CD4-positive, alpha-beta T cell (primary cell): Measurements from ENCODE around the gene CDK14. TPM values are rescaled to one million over a fixed set of nuclear protein-coding genes. Genes with fewer than 3 reads are reported as not detected.

Experiments used
- ATAC-seq: fragments of 200-7000 bp; cut with Tn5 transposase; one replicate; pipeline ENCODE4 v1.10.0; 2022; ENCODE audit warnings: mild to moderate bottlenecking; ENCODE audit not compliant: poor library complexity
- CTCF ChIA-PET: fragments of 350-600 bp; sonication (Branson Sonifier 250); formaldehyde crosslinking; loops from one replicate; lab custom pipeline; 2021; ENCODE audit warnings: antibody characterized with exemption, inconsistent platforms; lab: Charles Lee
- POLR2A ChIA-PET: fragments of 350-600 bp; sonication (Branson Sonifier 250); formaldehyde crosslinking; loops from one replicate; lab custom pipeline; 2021; ENCODE audit warnings: antibody characterized with exemption, inconsistent platforms; lab: Charles Lee
- DNase-seq, 14 experiments: peaks; one replicate each; pipeline ENCODE4 v3.0.0-alpha.2; 2013 to 2020; ENCODE audit warnings: mixed read lengths in 2 of 14
- H3K27ac ChIP-seq, 2 donors: one replicate each; pipeline versions ENCODE4 v1.5.1 to v1.7.0; 2013; ENCODE audit warnings: low read length in 2 of 2, low read depth in 1 of 2, mild to moderate bottlenecking in 1 of 2
- H3K27me3 ChIP-seq, 2 experiments: 1 replicate in 1 of 2; 2 replicates in 1 of 2; pipeline versions ENCODE4 v1.6.1 to v1.7.0; 2013; ENCODE audit warnings: low read length in 2 of 2, control low read depth in 1 of 2, mild to moderate bottlenecking in 1 of 2, moderate library complexity in 1 of 2; ENCODE audit not compliant: insufficient read depth in 2 of 2, control insufficient read depth in 1 of 2
- H3K36me3 ChIP-seq: one replicate; pipeline ENCODE4 v1.6.1; 2013; ENCODE audit warnings: low read length, control low read depth; ENCODE audit not compliant: insufficient read depth
- H3K4me1 ChIP-seq: one replicate; pipeline ENCODE4 v1.6.1; 2013; ENCODE audit warnings: low read length, control low read depth; ENCODE audit not compliant: insufficient read depth
- H3K4me3 ChIP-seq: one replicate; pipeline ENCODE4 v1.5.1; 2013; ENCODE audit warnings: mild to moderate bottlenecking, low read length, moderate library complexity
- H3K9me3 ChIP-seq, 2 experiments: 1 replicate in 1 of 2; 2 replicates in 1 of 2; pipeline versions ENCODE4 v1.6.1 to v1.7.0; 2013; ENCODE audit warnings: low read length in 2 of 2, mild to moderate bottlenecking in 2 of 2, control low read depth in 1 of 2, moderate library complexity in 1 of 2; ENCODE audit not compliant: control insufficient read depth in 1 of 2, insufficient read depth in 1 of 2
- H3K27ac Mint-ChIP-seq: one replicate; pipeline ENCODE4 v1.8.0; 2020; ENCODE audit warnings: mixed read lengths
- H3K27me3 Mint-ChIP-seq: one replicate; pipeline ENCODE4 v1.8.0; 2021; ENCODE audit warnings: mixed read lengths
- H3K36me3 Mint-ChIP-seq: one replicate; pipeline ENCODE4 v1.8.0; 2021; ENCODE audit warnings: low read depth, mixed read lengths
- H3K4me1 Mint-ChIP-seq: one replicate; pipeline ENCODE4 v1.8.0; 2021; ENCODE audit warnings: low read depth, mixed read lengths
- H3K4me3 Mint-ChIP-seq: one replicate; pipeline ENCODE4 v1.8.0; 2020; ENCODE audit warnings: mild to moderate bottlenecking, mixed read lengths
- H3K9me3 Mint-ChIP-seq: one replicate; pipeline ENCODE4 v1.8.0; 2020; ENCODE audit warnings: mixed read lengths
- CTCF ChIP-seq: fragments of 200-600 bp; IDR thresholded peaks from one replicate; pipeline ENCODE4 v1.8.0; 2022; ENCODE audit warnings: antibody characterized with exemption, mild to moderate bottlenecking
- intact Hi-C, 2 experiments: fragments of 100-400 bp; cut with DNase I in 1 of 2; cut with micrococcal nuclease in 1 of 2; formaldehyde crosslinking; loops; one replicate each; pipeline versions ENCODE4 v1.15.1 to v1.9.0; 2023 to 2025; cut with DNase I, micrococcal nuclease
- total RNA-seq, 174 experiments: library from RNA in 2 of 174; stranded (reverse) in 2 of 174; gene quantifications; one replicate each; pipeline ENCODE4 v1.2.3 and lab custom pipeline; 2021 to 2026

The CDK14 gene
- total RNA-seq, 2 experiments from 2014 or later = 0.45 to 0.47 TPM

GRCh38 chr7:90764848-90765570 is 168.9 kb downstream of the CDK14 start:
- Mint-ChIP-seq H3K4me3 (no peak overlapping the region), H3K27ac (no peak overlapping the region), H3K4me1 (no peaks in the 10 kb centered on the region), H3K9me3 (no peaks in the 10 kb centered on the region), H3K27me3 (no peaks in the 10 kb centered on the region), H3K36me3 (no peaks in the 10 kb centered on the region)
- no peaks in the 10 kb centered on the region for H3K36me3 ChIP-seq
- H3K27ac ChIP-seq = no peak overlapping the region
- H3K9me3 ChIP-seq = no peaks in the 10 kb centered on the region
- no peak for DNase-seq
- no peak for ATAC-seq
- intact Hi-C loops = no loop called here
- POLR2A ChIA-PET = no interaction called here
- no peak overlapping the region for H3K4me3 ChIP-seq
- CTCF ChIA-PET = no interaction called here
- no peaks in the 10 kb centered on the region for H3K27me3 ChIP-seq
- no peak for TF ChIP-seq CTCF
- no peaks in the 10 kb centered on the region for H3K4me1 ChIP-seq

- H3K9me3 ChIP-seq = peaks cover 0 to 4% of the 10 kb centered on the region in 2 experiments
- Mint-ChIP-seq H3K36me3 (no peaks in the 10 kb centered on the region), H3K4me3 (no peak overlapping the region), H3K27me3 (no peaks in the 10 kb centered on the region), H3K27ac (no peak overlapping the region), H3K9me3 (no peaks in the 10 kb centered on the region), H3K4me1 (no peaks in the 10 kb centered on the region)
- no peaks in the 10 kb centered on the region for H3K27me3 ChIP-seq
- no peak for ATAC-seq
- DNase-seq = no peak
- TF ChIP-seq CTCF = no peak
- H3K27ac ChIP-seq = no peak overlapping the region
- CTCF ChIA-PET = interaction anchor here (0.9 kb wide), 1 partner anchor 9 kb away, joined by 3 read pairs; no protein-coding TSS in a partner anchor
- intact Hi-C loops = no loop called here
- no peak overlapping the region for H3K4me3 ChIP-seq
- POLR2A ChIA-PET = no interaction called here
- H3K36me3 ChIP-seq = no peaks in the 10 kb centered on the region
- H3K4me1 ChIP-seq = no peaks in the 10 kb centered on the region
These were observed 170.9 kb downstream of the CDK14 start for GRCh38 chr7:90766814-90767564.

GRCh38 chr7:90768301-90768700 is 172.2 kb downstream of the CDK14 start:
- Mint-ChIP-seq H3K36me3 (no peaks in the 10 kb centered on the region), H3K27me3 (no peaks in the 10 kb centered on the region), H3K4me3 (no peak overlapping the region), H3K9me3 (peaks cover 2% of the 10 kb centered on the region), H3K4me1 (no peaks in the 10 kb centered on the region), H3K27ac (no peak overlapping the region)
- H3K27ac ChIP-seq = no peak overlapping the region
- CTCF ChIA-PET = no interaction called here
- intact Hi-C loops = no loop called here
- H3K4me3 ChIP-seq = no peak overlapping the region
- POLR2A ChIA-PET = no interaction called here
- H3K4me1 ChIP-seq = no peaks in the 10 kb centered on the region
- ATAC-seq = no peak
- no peaks in the 10 kb centered on the region for H3K36me3 ChIP-seq
- peaks cover 0 to 4% of the 10 kb centered on the region in 2 experiments for H3K9me3 ChIP-seq
- DNase-seq = no peak
- H3K27me3 ChIP-seq = no peaks in the 10 kb centered on the region
- TF ChIP-seq CTCF = no peak
